Measurements from ENCODE around the gene PKMYT1. TPM values are rescaled to one million over a fixed set of nuclear protein-coding genes. Genes with fewer than 3 reads are reported as not detected.

PKMYT1 gene
- total RNA-seq, 1 donor from 2014 or later, result 4.3 TPM

DNA sequence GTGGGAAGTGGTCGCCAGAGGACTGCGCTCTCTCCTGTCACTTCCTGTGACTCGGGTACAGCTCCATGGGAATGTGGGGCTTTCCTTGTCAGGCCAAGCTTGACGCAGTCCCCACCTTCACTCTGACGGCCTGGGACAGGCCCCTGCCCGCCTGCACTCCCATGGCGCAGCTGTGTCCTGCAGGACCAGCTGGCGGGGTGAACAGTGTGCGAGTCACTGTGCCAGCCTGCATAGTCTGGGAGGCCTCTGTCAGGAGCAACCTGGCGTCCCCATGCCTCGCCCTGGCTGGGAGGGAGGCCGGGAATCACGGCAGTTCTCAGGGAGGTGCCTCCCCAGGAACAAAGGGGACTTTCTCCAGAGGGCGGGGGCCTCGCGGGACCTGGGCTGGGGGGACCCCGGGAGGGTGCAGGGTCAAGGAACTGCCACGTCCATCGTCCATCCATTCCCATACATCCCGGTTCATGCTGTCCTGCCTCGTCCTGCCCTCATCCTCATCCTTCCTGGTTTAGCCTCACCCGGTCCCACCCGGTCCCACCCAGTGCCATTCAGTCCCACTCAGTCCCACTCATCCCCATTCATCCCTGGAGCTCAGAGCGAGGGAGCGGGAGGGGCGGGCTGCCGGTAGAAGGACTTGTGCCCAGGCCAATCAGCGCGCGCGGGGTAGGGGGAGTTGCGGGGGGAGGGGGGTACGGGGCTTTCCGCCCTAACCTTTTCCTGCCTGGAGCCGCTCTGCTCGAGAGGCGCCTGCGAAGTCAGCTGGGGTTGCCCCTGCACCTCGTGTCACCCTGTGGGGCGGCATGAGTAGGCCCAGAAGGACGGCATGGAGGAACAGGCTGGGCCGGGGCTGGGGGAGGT, 55.1 kb downstream of the PKMYT1 start:
- Mint-ChIP-seq H3K27ac (no peak overlapping the region), H3K36me3 (ENCODE audit: low read depth) (peaks cover 11% of the 10 kb centered on the region), H3K27me3 (no peaks in the 10 kb centered on the region), H3K4me1 (peaks cover 10% of the 10 kb centered on the region), H3K9me3 (no peaks in the 10 kb centered on the region), H3K4me3 (no peak overlapping the region)
- TF ChIP-seq, protein P1, sequence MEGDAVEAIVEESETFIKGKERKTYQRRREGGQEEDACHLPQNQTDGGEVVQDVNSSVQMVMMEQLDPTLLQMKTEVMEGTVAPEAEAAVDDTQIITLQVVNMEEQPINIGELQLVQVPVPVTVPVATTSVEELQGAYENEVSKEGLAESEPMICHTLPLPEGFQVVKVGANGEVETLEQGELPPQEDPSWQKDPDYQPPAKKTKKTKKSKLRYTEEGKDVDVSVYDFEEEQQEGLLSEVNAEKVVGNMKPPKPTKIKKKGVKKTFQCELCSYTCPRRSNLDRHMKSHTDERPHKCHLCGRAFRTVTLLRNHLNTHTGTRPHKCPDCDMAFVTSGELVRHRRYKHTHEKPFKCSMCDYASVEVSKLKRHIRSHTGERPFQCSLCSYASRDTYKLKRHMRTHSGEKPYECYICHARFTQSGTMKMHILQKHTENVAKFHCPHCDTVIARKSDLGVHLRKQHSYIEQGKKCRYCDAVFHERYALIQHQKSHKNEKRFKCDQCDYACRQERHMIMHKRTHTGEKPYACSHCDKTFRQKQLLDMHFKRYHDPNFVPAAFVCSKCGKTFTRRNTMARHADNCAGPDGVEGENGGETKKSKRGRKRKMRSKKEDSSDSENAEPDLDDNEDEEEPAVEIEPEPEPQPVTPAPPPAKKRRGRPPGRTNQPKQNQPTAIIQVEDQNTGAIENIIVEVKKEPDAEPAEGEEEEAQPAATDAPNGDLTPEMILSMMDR (IDR thresholded peaks at IDR 0.05), result no peak
- CTCF ChIA-PET, result no interaction called here
- DNase-seq (no peak), ATAC-seq (ENCODE audit: low read depth) (no peak)
- intact Hi-C loops (cut with micrococcal nuclease), result loop anchor here (5.0 kb wide), 1 partner anchor 37 kb away; the partner anchor contains the start of gene KREMEN2
- POLR2A ChIA-PET, result no interaction called here

DNA sequence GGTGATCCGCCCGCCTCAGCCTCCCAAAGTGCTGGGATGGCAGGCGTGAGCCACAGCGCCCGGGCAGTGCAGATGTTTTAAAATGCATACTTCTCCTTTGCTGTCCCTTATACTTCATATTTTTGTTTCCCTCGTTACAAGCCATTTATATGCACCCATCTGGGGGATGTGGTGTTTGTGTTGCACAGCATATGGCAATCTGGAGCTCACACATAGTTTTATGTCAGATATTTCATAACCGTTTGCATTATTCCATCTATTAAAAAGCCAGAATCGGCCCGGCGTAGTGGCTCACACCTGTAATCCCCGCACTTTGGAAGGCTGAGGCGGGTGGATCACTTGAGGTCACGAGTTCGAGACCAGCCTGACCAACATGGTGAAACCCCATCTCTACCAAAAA, 56.8 kb downstream of the PKMYT1 start:
- intact Hi-C loops (cut with micrococcal nuclease), result no loop called here
- Mint-ChIP-seq H3K27ac (no peak overlapping the region), H3K36me3 (ENCODE audit: low read depth) (peaks cover 19% of the 10 kb centered on the region), H3K4me3 (no peak overlapping the region), H3K27me3 (no peaks in the 10 kb centered on the region), H3K4me1 (peaks cover 14% of the 10 kb centered on the region), H3K9me3 (no peaks in the 10 kb centered on the region)
- no peak for DNase-seq
- TF ChIP-seq, protein P1 (IDR thresholded peaks at IDR 0.05), result no peak
- no peak for ATAC-seq (ENCODE audit: low read depth)
- ChIA-PET CTCF (interaction anchor here (1.1 kb wide), 1 partner anchor 48 kb away, joined by 4 read pairs; no protein-coding TSS in a partner anchor), POLR2A (no interaction called here)

Other genes starting within 250 kb of the PKMYT1 start
- gene SRRM2, start 227.8 kb downstream of the PKMYT1 start, total RNA-seq, result 891 and 963 TPM in 2 replicates
- gene ELOB, start 203.2 kb downstream of the PKMYT1 start, total RNA-seq, result 172 and 190 TPM in 2 replicates
- gene PRSS33, start 192.9 kb downstream of the PKMYT1 start, total RNA-seq, result not detected in 2 replicates
- gene PRSS41, start 182.0 kb downstream of the PKMYT1 start, total RNA-seq, result not detected in 2 replicates
- 2.4 and 3.2 TPM in 2 replicates for gene PRSS21, start 163.2 kb downstream of the PKMYT1 start, total RNA-seq
- gene ZG16B, start 150.1 kb downstream of the PKMYT1 start, total RNA-seq, result 0.33 TPM in 1 of 2 replicates, not detected in the other
- gene PRSS22, start 122.3 kb downstream of the PKMYT1 start, total RNA-seq, result not detected in 2 replicates
- gene FLYWCH2, start 97.2 kb downstream of the PKMYT1 start, total RNA-seq, result 19.4 and 20.3 TPM in 2 replicates
- gene FLYWCH1, start 68.5 kb downstream of the PKMYT1 start, total RNA-seq, result 53.5 and 59.9 TPM in 2 replicates
- gene KREMEN2, start 16.2 kb downstream of the PKMYT1 start, total RNA-seq, result 1.3 and 1.7 TPM in 2 replicates
- 2.4 and 2.7 TPM in 2 replicates for gene PAQR4, start 11.1 kb downstream of the PKMYT1 start, total RNA-seq
- gene CLDN9, start 32.5 kb upstream of the PKMYT1 start, total RNA-seq, result not detected in 2 replicates
- gene CLDN6, start 37.7 kb upstream of the PKMYT1 start, total RNA-seq, result not detected in 2 replicates
- 0.47 and 1.0 TPM in 2 replicates for gene TNFRSF12A, start 39.9 kb upstream of the PKMYT1 start, total RNA-seq
- gene HCFC1R1, start 43.5 kb upstream of the PKMYT1 start, total RNA-seq, result 17.7 and 20.4 TPM in 2 replicates
- gene THOC6, start 43.6 kb upstream of the PKMYT1 start, total RNA-seq, result 45.8 and 47.1 TPM in 2 replicates
- gene BICDL2, start 56.5 kb upstream of the PKMYT1 start, total RNA-seq, result not detected in 2 replicates
- gene MMP25, start 66.1 kb upstream of the PKMYT1 start, total RNA-seq, result 0.13 and 0.34 TPM in 2 replicates
- gene IL32, start 85.2 kb upstream of the PKMYT1 start, total RNA-seq, result 3.0 and 3.4 TPM in 2 replicates
- not detected in 2 replicates for gene ZSCAN10, start 118.8 kb upstream of the PKMYT1 start, total RNA-seq
- not detected in 2 replicates for gene ZNF205, start 132.1 kb upstream of the PKMYT1 start, total RNA-seq
- 5.6 and 5.7 TPM in 2 replicates for gene ZNF213, start 154.6 kb upstream of the PKMYT1 start, total RNA-seq
- not detected in 2 replicates for gene OR1F1, start 207.8 kb upstream of the PKMYT1 start, total RNA-seq

Measured in activated B cell treated with CpG ODN at 0.5 μM for 24 hours (primary cell).